HCT116 (cell line): ENCODE measurements around the gene RLBP1. TPM values are rescaled to one million over a fixed set of nuclear protein-coding genes. Genes with fewer than 3 reads are reported as not detected.

ENCODE experiments used
- ATAC-seq: fragments of 200-7000 bp; cut with Tn5 transposase; 2 replicates; pipeline ENCODE4 v1.9.1; 2020; ENCODE audit warnings: mild to moderate bottlenecking, moderate library complexity
- BruUV-seq: library from RNA; stranded (reverse); fragments of 400-500 nt; replicated peaks from 2 replicates; lab custom pipeline; 2021; lab: Mats Ljungman, UMichigan
- CTCF ChIA-PET: fragments of 300-600 bp; sonication (Branson Sonifier 250); formaldehyde crosslinking; loops from one replicate; lab custom pipeline; 2021; ENCODE audit warnings: antibody characterized with exemption; lab: Charles Lee
- POLR2A ChIA-PET: fragments of 300-600, 350-600 bp; sonication (Branson Sonifier 250); formaldehyde crosslinking; loops from one replicate; lab custom pipeline; 2021; ENCODE audit warnings: antibody characterized with exemption; lab: Charles Lee
- RAD21 ChIA-PET, 2 experiments: fragments of 300-600 bp; sonication (Branson Sonifier 250); formaldehyde crosslinking; loops; one replicate each; lab custom pipeline; 2023; ENCODE audit warnings: low total read pairs in 2 of 2; ENCODE audit not compliant: uncharacterized antibody in 2 of 2, unreplicated experiment in 2 of 2, low non-redundant PET in 1 of 2; lab: Charles Lee
- DNase-seq: peaks from one replicate; pipeline ENCODE4 v3.0.0-alpha.2; 2010; ENCODE audit warnings: low read depth, low spot score
- H2AFZ ChIP-seq: fragments of 200-600 bp; shearing (Covaris generic), sonication (generic); 2 replicates; pipeline ENCODE4 v1.6.1; 2017; ENCODE audit warnings: low read depth, mixed run types, mixed read lengths, antibody characterized with exemption, low read length; ENCODE audit not compliant: poor library complexity, severe bottlenecking
- H3K27ac ChIP-seq: 2 replicates; pipeline ENCODE4 v1.5.1; 2012; ENCODE audit warnings: low read depth, low read length
- H3K27me3 ChIP-seq: fragments of 200-600 bp; sonication (generic); 2 replicates; pipeline ENCODE4 v1.6.1; 2016; ENCODE audit warnings: mixed run types, low read length, mixed read lengths; ENCODE audit not compliant: insufficient read depth
- H3K36me3 ChIP-seq, 2 experiments: fragments of 200-500 bp in 1 of 2; fragments of 200-600 bp in 1 of 2; sonication (Bioruptor generic) in 1 of 2; sonication (generic) in 1 of 2; 2 replicates each; pipeline versions ENCODE4 v1.5.1 to v1.6.1; 2014 to 2016; ENCODE audit warnings: low read length in 2 of 2, inconsistent platforms in 1 of 2, mixed read lengths in 1 of 2, mixed run types in 1 of 2; ENCODE audit not compliant: insufficient read depth in 2 of 2, control insufficient read depth in 1 of 2
- H3K4me1 ChIP-seq, 2 experiments: fragments of 200-600 bp in 1 of 2; sonication (generic) in 1 of 2; 2 replicates each; pipeline versions ENCODE4 v1.5.1 to v1.6.1; 2012 to 2017; ENCODE audit warnings: low read length in 2 of 2, inconsistent platforms in 1 of 2, mild to moderate bottlenecking in 1 of 2, mixed read lengths in 1 of 2, mixed run types in 1 of 2, moderate library complexity in 1 of 2; ENCODE audit not compliant: insufficient read depth in 2 of 2, control insufficient read depth in 1 of 2
- H3K4me2 ChIP-seq: fragments of 200-600 bp; sonication (generic); 2 replicates; pipeline ENCODE4 v1.6.1; 2017; ENCODE audit warnings: mixed run types, low read length, mixed read lengths
- H3K4me3 ChIP-seq, 2 experiments: fragments of 200-600 bp in 1 of 2; sonication (generic) in 1 of 2; replicated peaks in 1 of 2; 2 replicates each; pipeline ENCODE4 v1.5.1; 2011 to 2016; ENCODE audit warnings: low read length in 2 of 2, control low read depth in 1 of 2, low read depth in 1 of 2, mild to moderate bottlenecking in 1 of 2, mixed read lengths in 1 of 2, mixed run types in 1 of 2
- H3K79me2 ChIP-seq: fragments of 200-600 bp; sonication (generic); 2 replicates; pipeline ENCODE4 v1.6.1; 2017; ENCODE audit warnings: mild to moderate bottlenecking, mixed run types, low read length, moderate library complexity, mixed read lengths; ENCODE audit not compliant: insufficient read depth
- H3K9ac ChIP-seq: fragments of 200-600 bp; sonication (generic); 2 replicates; pipeline ENCODE4 v1.6.1; 2016; ENCODE audit warnings: low read length, mixed read lengths
- H3K9me2 ChIP-seq: fragments of 200-600 bp; sonication (generic), shearing (Covaris generic); 2 replicates; pipeline ENCODE4 v1.6.1; 2017; ENCODE audit warnings: mixed run types, mild to moderate bottlenecking, moderate library complexity; ENCODE audit not compliant: insufficient read depth
- H3K9me3 ChIP-seq, 2 experiments: fragments of 200-500 bp in 1 of 2; fragments of 200-600 bp in 1 of 2; sonication (Bioruptor generic) in 1 of 2; sonication (generic) in 1 of 2; 2 replicates each; pipeline ENCODE4 v1.6.1; 2014 to 2017; ENCODE audit warnings: low read length in 2 of 2, mixed read lengths in 2 of 2, inconsistent platforms in 1 of 2, low read depth in 1 of 2, mild to moderate bottlenecking in 1 of 2, mixed run types in 1 of 2, moderate library complexity in 1 of 2; ENCODE audit not compliant: control insufficient read depth in 1 of 2, insufficient read depth in 1 of 2
- H4K20me1 ChIP-seq: fragments of 200-600 bp; sonication (generic), shearing (Covaris generic); 2 replicates; pipeline ENCODE4 v1.6.1; 2017; ENCODE audit warnings: mixed run types, mild to moderate bottlenecking, moderate library complexity; ENCODE audit not compliant: insufficient read depth
- CBX3 ChIP-seq: IDR thresholded peaks from 2 replicates; pipeline ENCODE4 v1.6.1; 2012; ENCODE audit warnings: low read depth
- CEBPB ChIP-seq: IDR thresholded peaks from 2 replicates; pipeline ENCODE4 v1.6.1; 2012; ENCODE audit warnings: low read depth
- EGR1 ChIP-seq: IDR thresholded peaks from 2 replicates; pipeline ENCODE4 v1.6.1; 2012; ENCODE audit warnings: low read depth
- FOSL1 ChIP-seq: IDR thresholded peaks from 2 replicates; pipeline ENCODE4 v1.6.1; 2012; ENCODE audit warnings: low read depth
- RAD21 ChIP-seq: IDR thresholded peaks from 2 replicates; pipeline ENCODE4 v1.6.1; 2012; ENCODE audit warnings: low read depth, mild to moderate bottlenecking
- SRF ChIP-seq: IDR thresholded peaks from 2 replicates; pipeline ENCODE4 v1.6.1; 2012; ENCODE audit warnings: low read depth
- TCF7L2 ChIP-seq: IDR thresholded peaks from 2 replicates; pipeline ENCODE4 v1.7.0; 2011; ENCODE audit warnings: borderline replicate concordance, inconsistent platforms; ENCODE audit not compliant: insufficient read depth, insufficient read length; ENCODE audit errors: extremely low read depth
- ZBTB33 ChIP-seq: IDR thresholded peaks from 2 replicates; pipeline ENCODE4 v1.6.1; 2011; ENCODE audit warnings: mild to moderate bottlenecking, low read length, moderate library complexity; ENCODE audit not compliant: insufficient replicate concordance; ENCODE audit errors: extremely low read depth
- ZNF274 ChIP-seq: fragments of 200-500 bp; sonication (Bioruptor generic); IDR thresholded peaks from 2 replicates; pipeline ENCODE4 v1.6.1; 2014; ENCODE audit warnings: mild to moderate bottlenecking, low read depth, low read length, inconsistent platforms
- intact Hi-C: fragments of 100-400 bp; cut with micrococcal nuclease; formaldehyde crosslinking; loops from 2 replicates; pipeline ENCODE4 v1.10.0; 2022
- total RNA-seq: library from RNA; stranded (reverse); gene quantifications from one replicate; pipeline ENCODE4 v1.2.1, GENCODE V29; 2021; ENCODE audit not compliant: unreplicated experiment
- TF ChIP-seq, protein P1 (sequence below), 3 experiments: fragments of 200-600 bp in 1 of 3; sonication (generic) in 1 of 3; IDR thresholded peaks in 2 of 3; conservative IDR thresholded peaks in 1 of 3; 2 replicates each; pipeline ENCODE4 v1.5.1; 2012 to 2017; ENCODE audit warnings: low read depth in 2 of 3, low read length in 2 of 3, antibody characterized with exemption in 1 of 3, borderline replicate concordance in 1 of 3, control low read depth in 1 of 3, mild to moderate bottlenecking in 1 of 3, mixed read lengths in 1 of 3, mixed run types in 1 of 3, moderate library complexity in 1 of 3; ENCODE audit not compliant: insufficient read depth in 1 of 3
- TF ChIP-seq, protein P2 (sequence below): IDR thresholded peaks from 2 replicates; pipeline ENCODE4 v1.6.1; 2012
- TF ChIP-seq, protein P3 (sequence below): IDR thresholded peaks from 2 replicates; pipeline ENCODE4 v1.6.1; 2012

The RLBP1 gene
- total RNA-seq, 1 experiment from 2014 or later = 0.12 TPM

DNA sequence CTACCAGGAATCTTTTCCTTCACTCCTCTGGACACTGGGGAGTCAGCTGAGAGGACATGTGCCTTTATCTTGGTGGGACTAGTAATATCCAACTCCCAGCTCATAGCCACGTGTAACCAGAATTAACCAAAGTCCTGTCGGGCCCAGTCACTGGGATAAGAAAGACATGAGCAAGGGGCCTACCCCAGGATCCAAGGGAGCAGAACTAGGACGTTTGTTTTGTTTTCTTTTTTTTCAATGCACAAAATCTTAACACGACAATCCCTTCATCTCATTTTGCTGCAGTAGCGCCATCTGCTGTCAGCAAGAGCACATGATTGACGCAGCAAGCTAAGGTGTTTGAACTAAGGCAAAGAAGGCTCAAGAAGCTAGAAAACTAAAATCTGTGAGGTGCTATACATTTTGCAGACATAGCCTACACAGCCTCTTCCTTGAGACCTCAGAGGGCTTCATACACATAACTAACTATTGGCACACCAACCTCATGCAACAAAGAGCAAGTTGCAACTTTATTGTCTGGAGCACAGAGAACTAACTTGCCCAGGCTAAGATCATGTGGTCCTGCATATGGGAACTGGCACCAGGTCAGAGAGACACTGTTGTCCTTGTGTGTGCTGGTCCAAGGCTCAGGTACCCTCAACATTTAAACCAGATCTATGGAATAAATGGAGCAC lies 43.6 kb downstream of the RLBP1 start:
- intact Hi-C loops = loop anchor here (1.0 to 5.0 kb wide), 4 partner anchors 40 to 273 kb away; no protein-coding TSS in a partner anchor
- H3K4me2 ChIP-seq = no peak overlapping the region
- no peak overlapping the region for H3K27ac ChIP-seq
- no peak overlapping the region for H2AFZ ChIP-seq
- DNase-seq = peak; percentile 52
- ChIA-PET POLR2A (interaction anchor here (1.1 kb wide), 1 partner anchor 275 kb away, joined by 3 read pairs; no protein-coding TSS in a partner anchor), CTCF (interaction anchor here (0.6 to 2.2 kb wide), 30 partner anchors 9 to 299 kb away, joined by 3 to 39 read pairs (median 5); partner anchors contain the start of gene ABHD2), RAD21 (interaction anchor here (0.6 to 1.8 kb wide), 9 partner anchors 29 to 520 kb away, joined by 3 to 8 read pairs (median 6); partner anchors contain the start of gene ABHD2 (in 1 of the 2))
- H4K20me1 ChIP-seq = no peaks in the 10 kb centered on the region
- TF ChIP-seq FOSL1 (no peak), EGR1 (no peak), TCF7L2 (no peak), SRF (no peak), ZBTB33 (no peak), ZNF274 (no peak), CBX3 (no peak), CEBPB (no peak), RAD21 (peak; percentile 87)
- TF ChIP-seq, protein P1, sequence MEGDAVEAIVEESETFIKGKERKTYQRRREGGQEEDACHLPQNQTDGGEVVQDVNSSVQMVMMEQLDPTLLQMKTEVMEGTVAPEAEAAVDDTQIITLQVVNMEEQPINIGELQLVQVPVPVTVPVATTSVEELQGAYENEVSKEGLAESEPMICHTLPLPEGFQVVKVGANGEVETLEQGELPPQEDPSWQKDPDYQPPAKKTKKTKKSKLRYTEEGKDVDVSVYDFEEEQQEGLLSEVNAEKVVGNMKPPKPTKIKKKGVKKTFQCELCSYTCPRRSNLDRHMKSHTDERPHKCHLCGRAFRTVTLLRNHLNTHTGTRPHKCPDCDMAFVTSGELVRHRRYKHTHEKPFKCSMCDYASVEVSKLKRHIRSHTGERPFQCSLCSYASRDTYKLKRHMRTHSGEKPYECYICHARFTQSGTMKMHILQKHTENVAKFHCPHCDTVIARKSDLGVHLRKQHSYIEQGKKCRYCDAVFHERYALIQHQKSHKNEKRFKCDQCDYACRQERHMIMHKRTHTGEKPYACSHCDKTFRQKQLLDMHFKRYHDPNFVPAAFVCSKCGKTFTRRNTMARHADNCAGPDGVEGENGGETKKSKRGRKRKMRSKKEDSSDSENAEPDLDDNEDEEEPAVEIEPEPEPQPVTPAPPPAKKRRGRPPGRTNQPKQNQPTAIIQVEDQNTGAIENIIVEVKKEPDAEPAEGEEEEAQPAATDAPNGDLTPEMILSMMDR (IDR thresholded peaks at IDR 0.05 in 2 of 3, conservative IDR thresholded peaks at IDR 0.05 in 1 of 3; ENCODE audit: borderline replicate concordance in 1 of 3, insufficient read depth in 1 of 3, low read depth in 2 of 3, low read length in 2 of 3) = peak; percentile 86 to 92 (median 91)
- TF ChIP-seq, protein P2, sequence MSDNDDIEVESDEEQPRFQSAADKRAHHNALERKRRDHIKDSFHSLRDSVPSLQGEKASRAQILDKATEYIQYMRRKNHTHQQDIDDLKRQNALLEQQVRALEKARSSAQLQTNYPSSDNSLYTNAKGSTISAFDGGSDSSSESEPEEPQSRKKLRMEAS = no peak; the same call in 1 of the 2 replicates
- TF ChIP-seq, protein P3, sequence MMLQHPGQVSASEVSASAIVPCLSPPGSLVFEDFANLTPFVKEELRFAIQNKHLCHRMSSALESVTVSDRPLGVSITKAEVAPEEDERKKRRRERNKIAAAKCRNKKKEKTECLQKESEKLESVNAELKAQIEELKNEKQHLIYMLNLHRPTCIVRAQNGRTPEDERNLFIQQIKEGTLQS = no peak
- no peak overlapping the region for H3K4me3 ChIP-seq
- no peaks in the 10 kb centered on the region for H3K79me2 ChIP-seq
- BruUV-seq = no TSS peak
- H3K36me3 ChIP-seq = no peaks in the 10 kb centered on the region
- no peaks in the 10 kb centered on the region for H3K4me1 ChIP-seq
- H3K9me2 ChIP-seq = no peaks in the 10 kb centered on the region
- peak; percentile 93 for ATAC-seq
- H3K27me3 ChIP-seq = no peaks in the 10 kb centered on the region
- H3K9me3 ChIP-seq = no peaks in the 10 kb centered on the region
- H3K9ac ChIP-seq = no peak overlapping the region
